ENCODE results near the gene SPTBN1.

The SPTBN1 gene

DNA sequence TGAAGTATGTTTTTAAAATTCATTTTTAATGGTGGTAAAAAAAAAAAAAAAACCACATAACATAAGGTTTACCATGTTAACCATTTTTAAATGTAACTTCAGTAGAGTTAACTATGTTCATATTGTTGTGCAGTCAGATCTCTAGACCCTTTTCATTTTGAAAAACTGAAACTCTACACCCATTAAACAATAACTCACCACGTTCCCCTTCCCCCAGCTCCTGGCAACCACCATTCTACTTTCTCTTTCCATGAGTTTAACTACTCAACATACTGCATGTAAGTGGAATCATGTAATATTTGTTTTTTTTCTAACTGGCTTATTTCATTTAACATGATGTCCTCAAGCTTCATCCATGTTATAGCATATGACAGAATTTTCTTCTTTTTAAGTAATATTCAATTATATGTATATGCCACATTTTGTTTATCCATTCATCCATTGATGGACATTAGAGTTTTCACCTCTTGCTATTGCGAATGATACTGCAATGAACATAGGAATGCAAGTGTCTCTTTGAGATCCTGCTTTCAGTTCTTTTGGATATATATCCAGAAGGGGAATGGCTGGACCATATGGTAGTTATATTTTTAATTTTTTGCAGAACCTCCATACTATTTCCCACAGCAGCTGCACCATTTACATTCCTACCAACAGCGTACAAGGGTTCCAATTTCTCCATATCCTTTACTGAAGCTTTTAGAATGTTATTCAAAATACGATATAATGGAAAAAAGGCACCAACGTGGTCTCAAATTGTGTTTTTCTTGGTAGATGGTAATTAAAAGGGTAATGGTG lies 91.0 kb downstream of the SPTBN1 start:
- Histone ChIP-seq H3K27ac (ENCODE audit: low read depth in 2 of 2, low read length in 2 of 2) (peak overlapping the region; percentile 86 to 87), H3K4me1 (ENCODE audit: control insufficient read depth in 2 of 2, insufficient read depth in 2 of 2, low read length in 2 of 2) (peaks cover 40 to 70% of the 10 kb centered on the region in 2 donors), H3K36me3 (ENCODE audit: control insufficient read depth in 2 of 2, insufficient read depth in 2 of 2, low read length in 2 of 2) (no peaks in the 10 kb centered on the region)

GRCh38 chr2:54549430-54549829 lies 93.3 kb downstream of the SPTBN1 start:
- Histone ChIP-seq H3K36me3 (ENCODE audit: control insufficient read depth in 2 of 2, insufficient read depth in 2 of 2, low read length in 2 of 2) (no peaks in the 10 kb centered on the region), H3K27me3 (ENCODE audit: control insufficient read depth in 2 of 2, insufficient read depth in 2 of 2, low read length in 2 of 2) (no peaks in the 10 kb centered on the region), H3K4me1 (ENCODE audit: control insufficient read depth in 2 of 2, insufficient read depth in 2 of 2, low read length in 2 of 2) (peaks cover 40 to 64% of the 10 kb centered on the region in 2 donors), H3K9ac (ENCODE audit: low read depth in 1 of 2, low read length in 2 of 2) (no peak overlapping the region), H3K4me3 (ENCODE audit: low read length in 2 of 2) (peak overlapping the region in 1 of 2 donors; percentile 3), H3K9me3 (ENCODE audit: control insufficient read depth in 2 of 2, low read length in 2 of 2) (no peaks in the 10 kb centered on the region), H3K27ac (ENCODE audit: low read depth in 2 of 2, low read length in 2 of 2) (peak overlapping the region; percentile 71 to 88)

More for the DNA sequence above, 91.0 kb downstream of the SPTBN1 start:
- Histone ChIP-seq H3K9me3 (ENCODE audit: control insufficient read depth in 2 of 2, low read length in 2 of 2) (no peaks in the 10 kb centered on the region), H3K27me3 (ENCODE audit: control insufficient read depth in 2 of 2, insufficient read depth in 2 of 2, low read length in 2 of 2) (no peaks in the 10 kb centered on the region), H3K9ac (ENCODE audit: low read depth in 1 of 2, low read length in 2 of 2) (peak overlapping the region in 1 of 2 donors; percentile 41), H3K4me3 (ENCODE audit: low read length in 2 of 2) (no peak overlapping the region)

GRCh38 chr2:54549917-54550518 lies 93.9 kb downstream of the SPTBN1 start:
- Histone ChIP-seq H3K4me3 (ENCODE audit: low read length in 2 of 2) (peak overlapping the region; percentile 4 to 7), H3K9me3 (ENCODE audit: control insufficient read depth in 2 of 2, low read length in 2 of 2) (no peaks in the 10 kb centered on the region), H3K36me3 (ENCODE audit: control insufficient read depth in 2 of 2, insufficient read depth in 2 of 2, low read length in 2 of 2) (no peaks in the 10 kb centered on the region), H3K27ac (ENCODE audit: low read depth in 2 of 2, low read length in 2 of 2) (peak overlapping the region; percentile 82 to 88), H3K27me3 (ENCODE audit: control insufficient read depth in 2 of 2, insufficient read depth in 2 of 2, low read length in 2 of 2) (no peaks in the 10 kb centered on the region), H3K4me1 (ENCODE audit: control insufficient read depth in 2 of 2, insufficient read depth in 2 of 2, low read length in 2 of 2) (peaks cover 44 to 69% of the 10 kb centered on the region in 2 donors), H3K9ac (ENCODE audit: low read depth in 1 of 2, low read length in 2 of 2) (peak overlapping the region; percentile 47 to 49)

DNA sequence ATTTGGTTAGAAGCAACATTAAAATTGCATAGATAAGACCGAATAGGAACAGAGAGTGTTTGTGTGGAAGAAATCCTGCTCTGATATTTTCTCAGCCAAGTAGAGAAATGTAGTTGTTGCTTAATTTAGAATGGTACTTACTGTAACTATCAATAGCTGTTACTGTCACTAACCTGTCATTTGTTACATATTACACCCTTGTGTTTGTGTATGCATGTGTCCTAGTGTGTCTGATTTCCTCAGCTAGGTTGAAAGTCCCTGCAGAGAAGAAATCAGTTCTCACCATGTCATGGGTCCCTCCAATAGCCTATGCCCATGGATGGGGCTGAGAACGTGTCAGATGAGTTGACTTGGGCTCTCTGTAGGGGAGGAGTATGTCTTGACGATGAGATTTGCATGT lies 94.4 kb downstream of the SPTBN1 start:
- no peaks in the 10 kb centered on the region for H3K9me3 ChIP-seq (ENCODE audit: control insufficient read depth in 2 of 2, low read length in 2 of 2)
- no peaks in the 10 kb centered on the region for H3K27me3 ChIP-seq (ENCODE audit: control insufficient read depth in 2 of 2, insufficient read depth in 2 of 2, low read length in 2 of 2)
- H3K27ac ChIP-seq (ENCODE audit: low read depth in 2 of 2, low read length in 2 of 2), result peak overlapping the region; percentile 82 to 88
- H3K4me3 ChIP-seq (ENCODE audit: low read length in 2 of 2), result peak overlapping the region in 1 of 2 donors; percentile 4
- no peaks in the 10 kb centered on the region for H3K36me3 ChIP-seq (ENCODE audit: control insufficient read depth in 2 of 2, insufficient read depth in 2 of 2, low read length in 2 of 2)
- H3K9ac ChIP-seq (ENCODE audit: low read depth in 1 of 2, low read length in 2 of 2), result peak overlapping the region; percentile 47 to 49
- H3K4me1 ChIP-seq (ENCODE audit: control insufficient read depth in 2 of 2, insufficient read depth in 2 of 2, low read length in 2 of 2), result peaks cover 46 to 72% of the 10 kb centered on the region in 2 donors

GRCh38 chr2:54551123-54551756 lies 95.1 kb downstream of the SPTBN1 start:
- no peak overlapping the region for H3K4me3 ChIP-seq (ENCODE audit: low read length in 2 of 2)
- H3K36me3 ChIP-seq (ENCODE audit: control insufficient read depth in 2 of 2, insufficient read depth in 2 of 2, low read length in 2 of 2), result no peaks in the 10 kb centered on the region
- peaks cover 46 to 72% of the 10 kb centered on the region in 2 donors for H3K4me1 ChIP-seq (ENCODE audit: control insufficient read depth in 2 of 2, insufficient read depth in 2 of 2, low read length in 2 of 2)
- H3K27ac ChIP-seq (ENCODE audit: low read depth in 2 of 2, low read length in 2 of 2), result peak overlapping the region; percentile 82 to 88
- no peaks in the 10 kb centered on the region for H3K27me3 ChIP-seq (ENCODE audit: control insufficient read depth in 2 of 2, insufficient read depth in 2 of 2, low read length in 2 of 2)
- H3K9me3 ChIP-seq (ENCODE audit: control insufficient read depth in 2 of 2, low read length in 2 of 2), result no peaks in the 10 kb centered on the region
- H3K9ac ChIP-seq (ENCODE audit: low read depth in 1 of 2, low read length in 2 of 2), result peak overlapping the region; percentile 47 to 49

DNA sequence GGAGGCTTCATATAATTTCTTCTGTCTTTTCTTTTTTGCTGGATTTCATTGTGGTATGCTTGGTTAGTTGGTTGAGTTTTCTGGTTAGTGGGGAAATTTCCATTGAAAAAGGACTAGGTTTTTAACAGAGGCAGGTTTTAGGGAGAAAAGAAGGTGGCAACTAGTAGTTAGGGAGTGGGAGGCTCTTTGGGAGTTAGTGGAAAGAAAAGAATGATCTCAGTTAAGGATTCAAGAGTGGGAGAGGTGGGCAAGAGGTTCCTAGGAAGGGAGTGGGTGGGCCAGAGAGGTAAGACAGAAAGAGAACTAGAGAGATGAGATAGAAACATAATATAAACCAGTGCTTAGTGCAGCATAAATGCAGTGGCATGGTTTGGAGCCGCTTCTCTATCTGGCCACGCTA lies 96.9 kb downstream of the SPTBN1 start:
- Histone ChIP-seq H3K27me3 (ENCODE audit: control insufficient read depth in 2 of 2, insufficient read depth in 2 of 2, low read length in 2 of 2) (no peaks in the 10 kb centered on the region), H3K27ac (ENCODE audit: low read depth in 2 of 2, low read length in 2 of 2) (no peak overlapping the region), H3K36me3 (ENCODE audit: control insufficient read depth in 2 of 2, insufficient read depth in 2 of 2, low read length in 2 of 2) (no peaks in the 10 kb centered on the region), H3K9ac (ENCODE audit: low read depth in 1 of 2, low read length in 2 of 2) (no peak overlapping the region), H3K4me3 (ENCODE audit: low read length in 2 of 2) (no peak overlapping the region), H3K4me1 (ENCODE audit: control insufficient read depth in 2 of 2, insufficient read depth in 2 of 2, low read length in 2 of 2) (peaks cover 58 to 72% of the 10 kb centered on the region in 2 donors), H3K9me3 (ENCODE audit: control insufficient read depth in 2 of 2, low read length in 2 of 2) (no peaks in the 10 kb centered on the region)

- H3K27ac ChIP-seq (ENCODE audit: low read depth in 2 of 2, low read length in 2 of 2), result no peak overlapping the region
Observed at GRCh38 chr2:54553775-54554174, 97.6 kb downstream of the SPTBN1 start.

GRCh38 chr2:54555318-54555837 lies 99.3 kb downstream of the SPTBN1 start:
- peaks cover 49 to 50% of the 10 kb centered on the region in 2 donors for H3K4me1 ChIP-seq (ENCODE audit: control insufficient read depth in 2 of 2, insufficient read depth in 2 of 2, low read length in 2 of 2)
- no peaks in the 10 kb centered on the region for H3K27me3 ChIP-seq (ENCODE audit: control insufficient read depth in 2 of 2, insufficient read depth in 2 of 2, low read length in 2 of 2)
- H3K36me3 ChIP-seq (ENCODE audit: control insufficient read depth in 2 of 2, insufficient read depth in 2 of 2, low read length in 2 of 2), result no peaks in the 10 kb centered on the region
- peak overlapping the region; percentile 3 to 16 for H3K4me3 ChIP-seq (ENCODE audit: low read length in 2 of 2)
- no peaks in the 10 kb centered on the region for H3K9me3 ChIP-seq (ENCODE audit: control insufficient read depth in 2 of 2, low read length in 2 of 2)
- peak overlapping the region in 1 of 2 donors; percentile 23 for H3K9ac ChIP-seq (ENCODE audit: low read depth in 1 of 2, low read length in 2 of 2)
- peak overlapping the region; percentile 46 to 74 for H3K27ac ChIP-seq (ENCODE audit: low read depth in 2 of 2, low read length in 2 of 2)

More at GRCh38 chr2:54553775-54554174, 97.6 kb downstream of the SPTBN1 start:
- Histone ChIP-seq H3K9ac (ENCODE audit: low read depth in 1 of 2, low read length in 2 of 2) (no peak overlapping the region), H3K27me3 (ENCODE audit: control insufficient read depth in 2 of 2, insufficient read depth in 2 of 2, low read length in 2 of 2) (no peaks in the 10 kb centered on the region), H3K4me1 (ENCODE audit: control insufficient read depth in 2 of 2, insufficient read depth in 2 of 2, low read length in 2 of 2) (peaks cover 53 to 65% of the 10 kb centered on the region in 2 donors), H3K36me3 (ENCODE audit: control insufficient read depth in 2 of 2, insufficient read depth in 2 of 2, low read length in 2 of 2) (no peaks in the 10 kb centered on the region), H3K4me3 (ENCODE audit: low read length in 2 of 2) (no peak overlapping the region), H3K9me3 (ENCODE audit: control insufficient read depth in 2 of 2, low read length in 2 of 2) (no peaks in the 10 kb centered on the region)

- Histone ChIP-seq H3K27ac (ENCODE audit: low read depth in 2 of 2, low read length in 2 of 2) (peak overlapping the region; percentile 91 to 96), H3K27me3 (ENCODE audit: control insufficient read depth in 2 of 2, insufficient read depth in 2 of 2, low read length in 2 of 2) (no peaks in the 10 kb centered on the region)
Observed at GRCh38 chr2:54556621-54557121, 100.5 kb downstream of the SPTBN1 start.

More at GRCh38 chr2:54556621-54557121, 100.5 kb downstream of the SPTBN1 start:
- H3K9ac ChIP-seq (ENCODE audit: low read depth in 1 of 2, low read length in 2 of 2), result peak overlapping the region in 1 of 2 donors; percentile 97
- H3K4me1 ChIP-seq (ENCODE audit: control insufficient read depth in 2 of 2, insufficient read depth in 2 of 2, low read length in 2 of 2), result peaks cover 40 to 42% of the 10 kb centered on the region in 2 donors
- no peaks in the 10 kb centered on the region for H3K36me3 ChIP-seq (ENCODE audit: control insufficient read depth in 2 of 2, insufficient read depth in 2 of 2, low read length in 2 of 2)
- no peaks in the 10 kb centered on the region for H3K9me3 ChIP-seq (ENCODE audit: control insufficient read depth in 2 of 2, low read length in 2 of 2)
- peak overlapping the region in 1 of 2 donors; percentile 99 for H3K4me3 ChIP-seq (ENCODE audit: low read length in 2 of 2)

All from mucosa of rectum (tissue), 2 donors.